GM18951 (cell line): ENCODE results near the gene SLC17A9.

ENCODE experiments used
- POLR2A ChIP-seq: IDR thresholded peaks from 4 replicates; pipeline ENCODE4 v1.6.1; 2011; ENCODE audit warnings: mild to moderate bottlenecking; ENCODE audit not compliant: insufficient read length, insufficient read depth; ENCODE audit errors: extremely low read depth
- in situ Hi-C: fragments of 300-500 bp; cut with MboI; formaldehyde crosslinking; loops from one replicate; pipeline ENCODE4 v1.12.0; 2022; ENCODE audit warnings: low sequenced_read_pairs, mixed read lengths, inconsistent platforms; ENCODE audit not compliant: unreplicated experiment

SLC17A9 gene

GRCh38 chr20:62951143-62951895 is 1.2 kb upstream of the SLC17A9 start:
- in situ Hi-C loops: no loop called here
- TF ChIP-seq POLR2A: no peak

- TF ChIP-seq POLR2A: no peak
- in situ Hi-C loops: no loop called here
Measured at GRCh38 chr20:62951896-62952372, 575 bp upstream of the SLC17A9 start.

- no peak for TF ChIP-seq POLR2A
- in situ Hi-C loops: no loop called here
Measured at GRCh38 chr20:62952968-62953838, 694 bp downstream of the SLC17A9 start.

- in situ Hi-C loops: no loop called here
- peak; percentile 53 for TF ChIP-seq POLR2A
Measured at GRCh38 chr20:62953839-62954703, 1.6 kb downstream of the SLC17A9 start.

- in situ Hi-C loops: no loop called here
- no peak for TF ChIP-seq POLR2A
Measured at GRCh38 chr20:62955519-62956386, 3.2 kb downstream of the SLC17A9 start.

- in situ Hi-C loops: no loop called here
- TF ChIP-seq POLR2A: no peak
Measured at GRCh38 chr20:62956387-62957135, 4.1 kb downstream of the SLC17A9 start.

GRCh38 chr20:62957136-62958117 is 4.9 kb downstream of the SLC17A9 start:
- in situ Hi-C loops: no loop called here
- TF ChIP-seq POLR2A: no peak

- TF ChIP-seq POLR2A: no peak
- in situ Hi-C loops: no loop called here
Measured at GRCh38 chr20:62958388-62959100, 6.0 kb downstream of the SLC17A9 start.

GRCh38 chr20:62959101-62959971 is 6.8 kb downstream of the SLC17A9 start:
- in situ Hi-C loops: no loop called here
- no peak for TF ChIP-seq POLR2A
